HepG2 (cell line): Measurements from ENCODE around the gene ADARB2. TPM values are rescaled to one million over a fixed set of nuclear protein-coding genes. Genes with fewer than 3 reads are reported as not detected.

Experiments
- ATAC-seq: fragments of 200-7000 bp; cut with Tn5 transposase; 3 replicates; pipeline ENCODE4 v1.9.1; 2020; ENCODE audit warnings: mild to moderate bottlenecking, moderate library complexity
- BruUV-seq: library from RNA; stranded (reverse); fragments of 400-500 nt; replicated peaks from 2 replicates; lab custom pipeline; 2021; lab: Mats Ljungman, UMichigan
- CTCF ChIA-PET: fragments of 300-600 bp; formaldehyde crosslinking; extraction: SDS; loops from one replicate; lab custom pipeline; 2021; ENCODE audit warnings: low total read pairs, inconsistent platforms, low intra/inter-chr PET ratio; lab: Yijun Ruan, JAX
- POLR2A ChIA-PET: fragments of 350-600 bp; sonication (Branson Sonifier 250); formaldehyde crosslinking; loops from one replicate; lab custom pipeline; 2020; ENCODE audit warnings: antibody characterized with exemption, inconsistent platforms; lab: Yijun Ruan, JAX
- DNase-seq: peaks from one replicate; pipeline ENCODE4 v3.0.0-alpha.2; 2015; ENCODE audit warnings: low spot score
- FAIRE-seq: peaks from 3 replicates; lab custom pipeline; 2011; peaks lifted over from hg19 to GRCh38; lab: Jason Lieb, UNC
- H2AFZ ChIP-seq: one replicate; pipeline ENCODE4 v1.6.1; 2011; ENCODE audit warnings: low read length, inconsistent platforms
- H3K27ac ChIP-seq: fragments of 300-600 bp; 3 replicates; pipeline ENCODE4 v1.8.0; 2011; ENCODE audit warnings: mixed run types, mild to moderate bottlenecking, mixed read lengths, low read length, inconsistent platforms; ENCODE audit not compliant: insufficient read depth; ENCODE audit errors: extremely low read length
- H3K27me3 ChIP-seq, 2 experiments: fragments of 200-600 bp in 1 of 2; 2 replicates in 1 of 2; 3 replicates in 1 of 2; pipeline versions ENCODE4 v1.6.0 to v1.8.0; 2011; ENCODE audit warnings: low read length in 2 of 2, mild to moderate bottlenecking in 2 of 2, moderate library complexity in 2 of 2, inconsistent platforms in 1 of 2; ENCODE audit not compliant: insufficient read depth in 2 of 2, control insufficient read depth in 1 of 2
- H3K36me3 ChIP-seq, 2 experiments: fragments of 200-600 bp in 1 of 2; replicated peaks in 1 of 2; 2 replicates in 1 of 2; 3 replicates in 1 of 2; pipeline versions ENCODE4 v1.5.1 to v1.8.0; 2011; ENCODE audit warnings: low read length in 2 of 2, inconsistent platforms in 1 of 2; ENCODE audit not compliant: insufficient read depth in 2 of 2, control insufficient read depth in 1 of 2
- H3K4me1 ChIP-seq: 2 replicates; pipeline ENCODE4 v1.5.1; 2012; ENCODE audit warnings: low read length, inconsistent platforms; ENCODE audit not compliant: insufficient read depth
- H3K4me2 ChIP-seq: 2 replicates; pipeline ENCODE4 v1.6.0; 2011; ENCODE audit warnings: low read depth, low read length, inconsistent platforms
- H3K4me3 ChIP-seq, 3 experiments: fragments of 200-600 bp in 1 of 3; sonication (generic), shearing (Covaris generic) in 1 of 3; replicated peaks in 1 of 3; 2 replicates each; pipeline ENCODE4 v1.5.1; 2011 to 2016; ENCODE audit warnings: low read length in 3 of 3, inconsistent platforms in 2 of 3, low read depth in 2 of 3, mild to moderate bottlenecking in 2 of 3, control low read depth in 1 of 3, mixed read lengths in 1 of 3; ENCODE audit not compliant: insufficient read depth in 1 of 3
- H3K79me2 ChIP-seq: one replicate; pipeline ENCODE4 v1.6.1; 2011; ENCODE audit warnings: low read length, inconsistent platforms; ENCODE audit not compliant: insufficient read depth
- H3K9ac ChIP-seq: 2 replicates; pipeline ENCODE4 v1.6.0; 2011; ENCODE audit warnings: mild to moderate bottlenecking, low read depth, low read length, inconsistent platforms; ENCODE audit not compliant: insufficient read depth
- H3K9me3 ChIP-seq: 2 replicates; pipeline ENCODE4 v1.5.1; 2012; ENCODE audit warnings: mild to moderate bottlenecking, low read length
- H4K20me1 ChIP-seq: 2 replicates; pipeline ENCODE4 v1.6.0; 2011; ENCODE audit warnings: inconsistent platforms, mild to moderate bottlenecking, low read length, moderate library complexity; ENCODE audit not compliant: insufficient read depth
- KDM1A ChIP-seq: IDR thresholded peaks from 2 replicates; pipeline ENCODE4 v1.6.1; 2016; ENCODE audit warnings: missing compliant biosample characterization
- ZNF263 ChIP-seq: sonication (generic); formaldehyde crosslinking; IDR thresholded peaks from 2 replicates; pipeline ENCODE4 v1.4.0; 2020; ENCODE audit warnings: missing genetic modification reagents
- ZSCAN21 ChIP-seq: sonication (generic); formaldehyde crosslinking; IDR thresholded peaks from 2 replicates; pipeline ENCODE4 v1.8.0; 2022; ENCODE audit warnings: mild to moderate bottlenecking, missing genetic modification reagents, moderate library complexity, borderline replicate concordance
- WGBS: methylation state at CpG from one replicate; pipeline ENCODE4 v1.1.6; 2017; ENCODE audit warnings: low lambda C conversion rate; 5-methylcytosine and 5-hydroxymethylcytosine counted together
- in situ Hi-C: cut with HindIII; loops from 2 replicates; pipeline ENCODE4 v1.10.0; 2017; ENCODE audit warnings: low pct_unique_long_range_greater_than_20kb; ENCODE audit not compliant: extremely low pct_ligation_motif_present
- intact Hi-C: fragments of 100-400 bp; cut with micrococcal nuclease; formaldehyde crosslinking; loops from one replicate; pipeline ENCODE4 v1.10.0; 2022; ENCODE audit not compliant: unreplicated experiment
- polyA plus RNA-seq, 8 experiments: library from polyadenylated mRNA; depleted of rRNA in 3 of 8; stranded (reverse) in 7 of 8; unstranded in 1 of 8; fragments of >200 nt; fragmentation: Illumina TruSeq in 4 of 8; extraction: Trizol in 4 of 8; gene quantifications; 2 replicates each; pipeline versions ENCODE4 v1.2.1 to v1.2.3, GENCODE V29; 2011 to 2016; ENCODE audit warnings: low read depth in 4 of 8, missing spikeins in 1 of 8, mixed read lengths in 1 of 8; ENCODE audit not compliant: insufficient read depth in 1 of 8
- total RNA-seq, 5 experiments: library from RNA; depleted of rRNA; stranded (reverse); fragments of >200 nt; fragmentation: Illumina TruSeq; extraction: Trizol; gene quantifications; 2 replicates each; pipeline ENCODE4 v1.2.3, GENCODE V29; 2016; ENCODE audit warnings: low read depth in 1 of 5
- TF ChIP-seq, protein P1 (sequence below): sonication (generic); formaldehyde crosslinking; IDR thresholded peaks from 2 replicates; pipeline ENCODE4 v1.4.0; 2020; ENCODE audit warnings: missing genetic modification reagents, borderline replicate concordance
- TF ChIP-seq, protein P2 (sequence below): IDR thresholded peaks from 2 replicates; pipeline ENCODE4 v1.6.1; 2016; ENCODE audit warnings: low read depth, control low read depth
- TF ChIP-seq, protein P3 (sequence below): fragments of 450-650 bp; IDR thresholded peaks from 2 replicates; pipeline ENCODE4 v1.6.1; 2016
- TF ChIP-seq, protein P4 (sequence below): sonication (generic); formaldehyde crosslinking; IDR thresholded peaks from 2 replicates; pipeline ENCODE4 v1.5.1; 2020; ENCODE audit warnings: missing genetic modification reagents, mild to moderate bottlenecking, borderline replicate concordance

Gene ADARB2
- total and polyA plus RNA-seq, 2 of the 13 experiments (the other 11 are each of a cell fraction or from before 2014, with no cell fraction given): not detected

DNA sequence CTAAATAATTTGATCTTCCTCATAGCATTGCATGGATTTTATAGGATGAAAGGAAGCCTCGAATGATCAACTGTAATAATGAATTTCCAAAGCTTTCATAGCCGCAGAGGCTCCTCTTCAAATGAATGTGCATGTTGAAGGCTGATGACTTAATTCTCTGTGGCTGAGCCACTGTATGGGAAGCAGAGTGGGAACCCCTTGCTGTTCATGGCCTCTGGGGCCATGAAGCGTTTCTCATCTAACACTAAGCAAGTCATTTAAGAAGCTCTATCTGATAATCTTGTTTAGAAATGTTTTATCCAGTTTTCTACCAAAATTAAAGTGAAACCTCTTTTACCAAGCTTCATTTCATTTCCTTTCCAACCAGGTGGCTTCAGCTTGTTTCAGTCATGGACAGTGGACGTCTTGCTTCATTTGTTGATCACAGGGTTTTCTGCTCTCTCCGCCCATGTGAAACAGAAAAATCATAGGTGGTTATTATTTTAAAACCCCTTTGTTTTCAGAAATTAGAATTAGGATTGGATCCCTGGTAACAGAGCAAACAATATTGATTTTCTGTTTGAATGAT is 10.3 kb upstream of the ADARB2 start:
- no peak for DNase-seq
- no TSS peak for BruUV-seq
- TF ChIP-seq, protein P1, sequence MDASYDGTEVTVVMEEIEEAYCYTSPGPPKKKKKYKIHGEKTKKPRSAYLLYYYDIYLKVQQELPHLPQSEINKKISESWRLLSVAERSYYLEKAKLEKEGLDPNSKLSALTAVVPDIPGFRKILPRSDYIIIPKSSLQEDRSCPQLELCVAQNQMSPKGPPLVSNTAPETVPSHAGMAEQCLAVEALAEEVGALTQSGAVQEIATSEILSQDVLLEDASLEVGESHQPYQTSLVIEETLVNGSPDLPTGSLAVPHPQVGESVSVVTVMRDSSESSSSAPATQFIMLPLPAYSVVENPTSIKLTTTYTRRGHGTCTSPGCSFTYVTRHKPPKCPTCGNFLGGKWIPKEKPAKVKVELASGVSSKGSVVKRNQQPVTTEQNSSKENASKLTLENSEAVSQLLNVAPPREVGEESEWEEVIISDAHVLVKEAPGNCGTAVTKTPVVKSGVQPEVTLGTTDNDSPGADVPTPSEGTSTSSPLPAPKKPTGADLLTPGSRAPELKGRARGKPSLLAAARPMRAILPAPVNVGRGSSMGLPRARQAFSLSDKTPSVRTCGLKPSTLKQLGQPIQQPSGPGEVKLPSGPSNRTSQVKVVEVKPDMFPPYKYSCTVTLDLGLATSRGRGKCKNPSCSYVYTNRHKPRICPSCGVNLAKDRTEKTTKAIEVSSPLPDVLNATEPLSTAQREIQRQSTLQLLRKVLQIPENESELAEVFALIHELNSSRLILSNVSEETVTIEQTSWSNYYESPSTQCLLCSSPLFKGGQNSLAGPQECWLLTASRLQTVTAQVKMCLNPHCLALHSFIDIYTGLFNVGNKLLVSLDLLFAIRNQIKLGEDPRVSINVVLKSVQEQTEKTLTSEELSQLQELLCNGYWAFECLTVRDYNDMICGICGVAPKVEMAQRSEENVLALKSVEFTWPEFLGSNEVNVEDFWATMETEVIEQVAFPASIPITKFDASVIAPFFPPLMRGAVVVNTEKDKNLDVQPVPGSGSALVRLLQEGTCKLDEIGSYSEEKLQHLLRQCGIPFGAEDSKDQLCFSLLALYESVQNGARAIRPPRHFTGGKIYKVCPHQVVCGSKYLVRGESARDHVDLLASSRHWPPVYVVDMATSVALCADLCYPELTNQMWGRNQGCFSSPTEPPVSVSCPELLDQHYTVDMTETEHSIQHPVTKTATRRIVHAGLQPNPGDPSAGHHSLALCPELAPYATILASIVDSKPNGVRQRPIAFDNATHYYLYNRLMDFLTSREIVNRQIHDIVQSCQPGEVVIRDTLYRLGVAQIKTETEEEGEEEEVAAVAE (CRISPR knock-in tag): no peak
- TF ChIP-seq, protein P2, sequence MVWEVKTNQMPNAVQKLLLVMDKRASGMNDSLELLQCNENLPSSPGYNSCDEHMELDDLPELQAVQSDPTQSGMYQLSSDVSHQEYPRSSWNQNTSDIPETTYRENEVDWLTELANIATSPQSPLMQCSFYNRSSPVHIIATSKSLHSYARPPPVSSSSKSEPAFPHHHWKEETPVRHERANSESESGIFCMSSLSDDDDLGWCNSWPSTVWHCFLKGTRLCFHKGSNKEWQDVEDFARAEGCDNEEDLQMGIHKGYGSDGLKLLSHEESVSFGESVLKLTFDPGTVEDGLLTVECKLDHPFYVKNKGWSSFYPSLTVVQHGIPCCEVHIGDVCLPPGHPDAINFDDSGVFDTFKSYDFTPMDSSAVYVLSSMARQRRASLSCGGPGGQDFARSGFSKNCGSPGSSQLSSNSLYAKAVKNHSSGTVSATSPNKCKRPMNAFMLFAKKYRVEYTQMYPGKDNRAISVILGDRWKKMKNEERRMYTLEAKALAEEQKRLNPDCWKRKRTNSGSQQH (CRISPR knock-in tag): no peak
- TF ChIP-seq, protein P3, sequence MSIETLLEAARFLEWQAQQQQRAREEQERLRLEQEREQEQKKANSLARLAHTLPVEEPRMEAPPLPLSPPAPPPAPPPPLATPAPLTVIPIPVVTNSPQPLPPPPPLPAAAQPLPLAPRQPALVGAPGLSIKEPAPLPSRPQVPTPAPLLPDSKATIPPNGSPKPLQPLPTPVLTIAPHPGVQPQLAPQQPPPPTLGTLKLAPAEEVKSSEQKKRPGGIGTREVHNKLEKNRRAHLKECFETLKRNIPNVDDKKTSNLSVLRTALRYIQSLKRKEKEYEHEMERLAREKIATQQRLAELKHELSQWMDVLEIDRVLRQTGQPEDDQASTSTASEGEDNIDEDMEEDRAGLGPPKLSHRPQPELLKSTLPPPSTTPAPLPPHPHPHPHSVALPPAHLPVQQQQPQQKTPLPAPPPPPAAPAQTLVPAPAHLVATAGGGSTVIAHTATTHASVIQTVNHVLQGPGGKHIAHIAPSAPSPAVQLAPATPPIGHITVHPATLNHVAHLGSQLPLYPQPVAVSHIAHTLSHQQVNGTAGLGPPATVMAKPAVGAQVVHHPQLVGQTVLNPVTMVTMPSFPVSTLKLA: no peak
- TF ChIP-seq ZSCAN21 (CRISPR knock-in tag) (no peak), ZNF263 (CRISPR knock-in tag) (no peak), KDM1A (CRISPR knock-in tag) (no peak)
- TF ChIP-seq, protein P4, sequence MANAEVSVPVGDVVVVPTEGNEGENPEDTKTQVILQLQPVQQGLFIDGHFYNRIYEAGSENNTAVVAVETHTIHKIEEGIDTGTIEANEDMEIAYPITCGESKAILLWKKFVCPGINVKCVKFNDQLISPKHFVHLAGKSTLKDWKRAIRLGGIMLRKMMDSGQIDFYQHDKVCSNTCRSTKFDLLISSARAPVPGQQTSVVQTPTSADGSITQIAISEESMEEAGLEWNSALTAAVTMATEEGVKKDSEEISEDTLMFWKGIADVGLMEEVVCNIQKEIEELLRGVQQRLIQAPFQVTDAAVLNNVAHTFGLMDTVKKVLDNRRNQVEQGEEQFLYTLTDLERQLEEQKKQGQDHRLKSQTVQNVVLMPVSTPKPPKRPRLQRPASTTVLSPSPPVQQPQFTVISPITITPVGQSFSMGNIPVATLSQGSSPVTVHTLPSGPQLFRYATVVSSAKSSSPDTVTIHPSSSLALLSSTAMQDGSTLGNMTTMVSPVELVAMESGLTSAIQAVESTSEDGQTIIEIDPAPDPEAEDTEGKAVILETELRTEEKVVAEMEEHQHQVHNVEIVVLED: no peak
- intact Hi-C loops: no loop called here
- ATAC-seq: no peak
- no peaks in the 10 kb centered on the region; the same call in 1 of the 2 replicates for H3K9me3 ChIP-seq
- H4K20me1 ChIP-seq: no peaks in the 10 kb centered on the region
- H2AFZ ChIP-seq: no peak overlapping the region
- POLR2A ChIA-PET: no interaction called here
- H3K79me2 ChIP-seq: no peaks in the 10 kb centered on the region
- no peaks in the 10 kb centered on the region; a peak in 1 of 5 replicates for H3K27me3 ChIP-seq
- no peak overlapping the region for H3K27ac ChIP-seq
- no peak overlapping the region for H3K4me3 ChIP-seq
- H3K4me1 ChIP-seq: no peaks in the 10 kb centered on the region
- WGBS: 29% methylated on average over 5 of the region's 5 CpGs
- in situ Hi-C loops: no loop called here
- no peak overlapping the region for H3K4me2 ChIP-seq
- CTCF ChIA-PET: no interaction called here
- no peak overlapping the region for H3K9ac ChIP-seq
- H3K36me3 ChIP-seq: no peaks in the 10 kb centered on the region
- no peak for FAIRE-seq
